ENCODE data around the gene TNFSF10.

GRCh38 chr3:172471903-172472302 lies 51.3 kb downstream of the TNFSF10 start:
- TF ChIP-seq CTCF (IDR thresholded peaks at IDR 0.05; ENCODE audit: control extremely low read depth in 1 of 3, insufficient read depth in 1 of 3, low read depth in 1 of 3, low read length in 3 of 3) (no peak), CBX8 (IDR thresholded peaks at IDR 0.05; ENCODE audit: borderline replicate concordance, low read depth, low read length) (no peak), SP1 (IDR thresholded peaks at IDR 0.05; ENCODE audit: low read depth, low read length) (no peak), JUND (IDR thresholded peaks at IDR 0.05; ENCODE audit: low read length) (no peak), RAD21 (IDR thresholded peaks at IDR 0.05 in 1 of 2, conservative IDR thresholded peaks at IDR 0.05 in 1 of 2; ENCODE audit: low read depth in 2 of 2, low read length in 2 of 2) (no peak), EP300 (IDR thresholded peaks at IDR 0.05; ENCODE audit: borderline replicate concordance in 1 of 2, low read depth in 2 of 2, low read length in 2 of 2) (no peak), SIN3A (conservative IDR thresholded peaks at IDR 0.05 in 1 of 2, IDR thresholded peaks at IDR 0.05 in 1 of 2; ENCODE audit: low read depth in 1 of 2, low read length in 2 of 2) (no peak), GABPA (IDR thresholded peaks at IDR 0.05; ENCODE audit: borderline replicate concordance, insufficient read depth, low read length) (no peak), GTF2F1 (IDR thresholded peaks at IDR 0.05; ENCODE audit: borderline replicate concordance, low read depth, low read length) (no peak), POLR2A (IDR thresholded peaks at IDR 0.05; ENCODE audit: control extremely low read depth in 1 of 2, low read depth in 2 of 2, low read length in 2 of 2) (no peak), CHD2 (IDR thresholded peaks at IDR 0.05; ENCODE audit: low read length) (no peak), CREB1 (IDR thresholded peaks at IDR 0.05) (no peak), RNF2 (IDR thresholded peaks at IDR 0.05; ENCODE audit: borderline replicate concordance, low read depth, low read length, missing control alignments, poor library complexity, severe bottlenecking) (no peak)

Data from H1 (cell line).